Airway epithelial cell (primary cell): ENCODE results near the gene ZNF680. TPM values are rescaled to one million over a fixed set of nuclear protein-coding genes. Genes with fewer than 3 reads are reported as not detected.

Source experiments
- total RNA-seq: library from RNA; depleted of rRNA; stranded (reverse); fragments of >200 nt; gene quantifications from 2 replicates; pipeline ENCODE4 v1.2.3, GENCODE V29; 2015

ZNF680 gene
- 3.6 and 8.1 TPM in 2 replicates for total RNA-seq

GRCh38 chr7:64562626-64563278 lies at the start of gene ZNF680:
TSS of gene ZNF680 (minus strand) at chr7:64563071. CDS start at chr7:64562954, 117 bp downstream.

Other genes starting within 250 kb of the ZNF680 start
- 3.2 and 3.6 TPM in 2 replicates for gene ZNF736, start 249.1 kb downstream of the ZNF680 start, total RNA-seq
- 3.7 and 4.3 TPM in 2 replicates for gene ZNF107, start 103.1 kb upstream of the ZNF680 start, total RNA-seq
- gene ZNF138, start 231.4 kb upstream of the ZNF680 start, total RNA-seq, result 3.7 and 5.7 TPM in 2 replicates